Inflammatory macrophage treated with lipopolysaccharide for 1 hour (primary cell): ENCODE measurements around the gene PROSER1.
"Not testable (repeated sequence)": the region's sequence is repeated elsewhere in the genome, so short reads cannot be mapped to it uniquely, and the experiment has no call there.

Experiments
- DNase-seq, 2 donors: peaks; one replicate each; pipeline ENCODE4 v3.0.0-alpha.2; 2020 to 2022

The PROSER1 gene

GRCh38 chr13:39023761-39024160 lies 14.1 kb downstream of the PROSER1 start:
- DNase-seq: no peak

- DNase-seq: no peak
Measured at GRCh38 chr13:39023316-39023715, 14.6 kb downstream of the PROSER1 start.

GRCh38 chr13:39020853-39021462 lies 16.9 kb downstream of the PROSER1 start:
- no peak for DNase-seq

GRCh38 chr13:39016787-39017186 lies 21.1 kb downstream of the PROSER1 start:
- no peak for DNase-seq

GRCh38 chr13:39016087-39016486 lies 21.8 kb downstream of the PROSER1 start:
- DNase-seq: no peak

GRCh38 chr13:39013462-39013861 lies 24.4 kb downstream of the PROSER1 start:
- DNase-seq: no peak

GRCh38 chr13:39012608-39013007 lies 25.3 kb downstream of the PROSER1 start:
- DNase-seq: no peak

GRCh38 chr13:39006371-39007111 lies 31.3 kb downstream of the PROSER1 start:
- DNase-seq: not testable (repeated sequence)

GRCh38 chr13:38998739-38999138 lies 39.1 kb downstream of the PROSER1 start:
- DNase-seq: no peak

- no peak for DNase-seq
Measured at GRCh38 chr13:38993381-38993780, 44.5 kb downstream of the PROSER1 start.

GRCh38 chr13:38990693-38991092 lies 47.2 kb downstream of the PROSER1 start, which contains the start of gene STOML3:
STOML3 (minus strand) TSS chr13:38990831; CDS start chr13:38990721, 110 bp downstream.
- DNase-seq: no peak

GRCh38 chr13:38981096-38981495 lies 56.8 kb downstream of the PROSER1 start:
- no peak for DNase-seq

- DNase-seq: no peak
Measured at GRCh38 chr13:38980750-38981078, 57.2 kb downstream of the PROSER1 start.

- no peak for DNase-seq
Measured at GRCh38 chr13:38979891-38980749, 57.8 kb downstream of the PROSER1 start.

- no peak for DNase-seq
Measured at GRCh38 chr13:38970380-38971051, 67.4 kb downstream of the PROSER1 start.

GRCh38 chr13:38969187-38969586 lies 68.7 kb downstream of the PROSER1 start:
- DNase-seq: no peak

- no peak for DNase-seq
Measured at GRCh38 chr13:38967446-38967845, 70.4 kb downstream of the PROSER1 start.

GRCh38 chr13:38965281-38965680 lies 72.6 kb downstream of the PROSER1 start:
- DNase-seq: no peak

- no peak for DNase-seq
Measured at GRCh38 chr13:38960175-38960574, 77.7 kb downstream of the PROSER1 start.
